HG03460 (cell line): ENCODE results near the gene SIM1.

Experiments
- ATAC-seq: cut with Tn5 transposase; IDR thresholded peaks from one replicate; pipeline ENCODE4 v1.9.1; 2021; ENCODE audit not compliant: unreplicated experiment

The SIM1 gene, protein sequence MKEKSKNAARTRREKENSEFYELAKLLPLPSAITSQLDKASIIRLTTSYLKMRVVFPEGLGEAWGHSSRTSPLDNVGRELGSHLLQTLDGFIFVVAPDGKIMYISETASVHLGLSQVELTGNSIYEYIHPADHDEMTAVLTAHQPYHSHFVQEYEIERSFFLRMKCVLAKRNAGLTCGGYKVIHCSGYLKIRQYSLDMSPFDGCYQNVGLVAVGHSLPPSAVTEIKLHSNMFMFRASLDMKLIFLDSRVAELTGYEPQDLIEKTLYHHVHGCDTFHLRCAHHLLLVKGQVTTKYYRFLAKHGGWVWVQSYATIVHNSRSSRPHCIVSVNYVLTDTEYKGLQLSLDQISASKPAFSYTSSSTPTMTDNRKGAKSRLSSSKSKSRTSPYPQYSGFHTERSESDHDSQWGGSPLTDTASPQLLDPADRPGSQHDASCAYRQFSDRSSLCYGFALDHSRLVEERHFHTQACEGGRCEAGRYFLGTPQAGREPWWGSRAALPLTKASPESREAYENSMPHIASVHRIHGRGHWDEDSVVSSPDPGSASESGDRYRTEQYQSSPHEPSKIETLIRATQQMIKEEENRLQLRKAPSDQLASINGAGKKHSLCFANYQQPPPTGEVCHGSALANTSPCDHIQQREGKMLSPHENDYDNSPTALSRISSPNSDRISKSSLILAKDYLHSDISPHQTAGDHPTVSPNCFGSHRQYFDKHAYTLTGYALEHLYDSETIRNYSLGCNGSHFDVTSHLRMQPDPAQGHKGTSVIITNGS

DNA sequence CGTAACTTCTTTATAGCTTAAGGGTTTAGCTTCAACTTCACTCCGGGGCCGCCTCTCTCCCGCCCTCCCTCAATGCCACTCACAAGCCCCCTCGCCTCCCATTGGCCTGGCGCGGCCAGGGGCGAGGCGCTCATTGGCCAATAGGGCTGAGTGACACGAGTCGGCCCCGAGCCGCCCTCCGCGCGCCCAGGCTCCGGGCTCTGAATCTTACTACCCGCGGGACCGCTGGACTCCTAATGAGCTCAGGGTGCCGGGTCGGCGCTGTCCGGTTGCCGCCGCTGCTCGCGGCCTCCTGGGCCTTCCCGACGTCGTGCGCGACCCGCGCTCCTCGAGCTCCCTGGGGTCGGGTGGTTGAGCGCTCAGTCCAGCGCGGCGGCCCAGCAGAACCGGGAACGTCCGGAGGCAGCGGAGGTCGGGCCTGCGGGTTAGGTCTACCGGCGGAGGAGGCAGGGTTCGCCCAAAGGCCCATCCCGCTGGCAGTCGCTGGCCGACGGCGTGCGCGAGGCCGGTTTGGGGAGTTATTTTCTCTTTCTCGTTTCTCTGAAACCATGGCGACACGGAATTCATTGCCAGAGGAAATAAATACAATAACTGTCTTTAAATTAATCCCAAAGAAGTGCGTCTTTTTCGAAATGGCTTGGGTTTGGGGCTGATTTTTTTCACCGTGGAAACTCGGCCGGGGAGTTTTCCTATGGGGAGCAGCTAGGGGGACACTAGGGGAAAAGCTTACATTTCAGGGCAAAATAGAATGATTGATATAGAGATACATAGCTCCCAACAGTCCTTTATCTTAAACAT, at the start of gene SIM1:
Gene SIM1 (minus strand): TSS at position 19 of the 798 bp plus-strand sequence. CDS start 1,453 bp downstream, outside the sequence.
- peak; percentile 69 for ATAC-seq

DNA sequence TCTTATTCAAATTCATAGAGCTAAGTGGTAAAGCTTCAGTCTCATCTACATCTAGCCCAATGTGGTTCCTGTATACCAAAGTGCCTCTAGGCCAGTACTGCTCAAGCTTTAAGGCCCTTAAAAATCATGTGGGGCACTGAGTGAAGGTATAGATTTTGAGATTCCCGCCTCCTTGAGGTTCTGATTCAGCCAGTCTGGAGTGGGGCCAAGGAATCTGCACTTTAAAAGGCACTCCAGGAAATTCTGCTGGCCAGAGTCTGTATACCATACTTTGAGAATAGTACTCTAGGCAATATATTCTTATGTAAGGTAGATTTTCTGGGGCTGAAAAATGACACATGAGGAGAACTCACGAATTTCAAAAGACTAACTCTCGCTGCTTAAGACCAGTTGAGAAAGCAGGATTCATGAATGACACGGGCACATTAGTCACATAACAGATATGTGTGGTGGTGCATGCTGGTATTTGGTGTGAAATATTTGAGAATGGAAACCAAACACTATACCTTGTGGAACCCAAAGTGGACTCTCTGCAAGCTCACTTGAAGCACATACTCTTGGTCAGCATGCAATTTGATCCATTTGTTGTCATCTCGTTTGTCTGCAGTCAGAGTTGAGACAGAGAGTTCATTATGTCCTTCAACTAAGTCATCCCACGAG, 47.6 kb upstream of the SIM1 start:
- no peak for ATAC-seq

DNA sequence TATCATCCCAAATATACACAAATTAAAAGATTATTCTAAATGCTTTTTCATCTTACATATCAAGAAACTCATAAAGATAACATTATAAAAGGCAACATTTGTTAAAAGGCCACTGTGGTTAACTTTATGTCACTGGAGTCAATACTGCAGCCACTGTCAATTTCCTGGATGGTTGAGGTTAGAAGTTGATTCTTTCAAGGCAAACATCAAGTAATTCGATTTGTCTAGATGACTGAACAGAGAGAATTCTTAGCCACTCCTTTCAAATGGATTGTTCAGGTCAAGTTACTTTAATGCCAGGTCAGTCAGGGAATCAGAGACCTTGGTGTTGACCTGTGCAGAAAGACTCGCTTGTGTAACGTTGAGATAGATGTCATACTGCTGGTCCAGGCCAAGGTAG, 44.4 kb upstream of the SIM1 start:
- ATAC-seq, result no peak

DNA sequence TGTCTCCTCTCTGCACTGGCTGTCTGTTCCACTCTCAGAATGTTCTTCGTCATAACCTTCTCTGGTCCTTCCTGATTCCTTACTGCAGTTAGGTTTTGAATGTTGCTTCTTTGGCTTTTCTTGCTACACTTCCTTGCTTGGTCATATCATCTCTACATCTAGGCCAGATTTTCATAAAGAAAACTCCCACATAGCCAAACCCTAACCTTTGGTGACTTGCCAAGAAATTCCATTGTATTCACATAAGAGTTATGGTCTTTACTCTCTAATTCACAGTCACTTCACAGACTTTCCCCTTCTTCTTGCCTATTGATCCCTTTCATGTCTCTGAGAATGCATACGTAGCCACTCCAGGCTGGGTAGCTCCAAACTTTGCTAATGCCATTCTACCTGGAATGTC, 41.9 kb upstream of the SIM1 start:
- no peak for ATAC-seq

DNA sequence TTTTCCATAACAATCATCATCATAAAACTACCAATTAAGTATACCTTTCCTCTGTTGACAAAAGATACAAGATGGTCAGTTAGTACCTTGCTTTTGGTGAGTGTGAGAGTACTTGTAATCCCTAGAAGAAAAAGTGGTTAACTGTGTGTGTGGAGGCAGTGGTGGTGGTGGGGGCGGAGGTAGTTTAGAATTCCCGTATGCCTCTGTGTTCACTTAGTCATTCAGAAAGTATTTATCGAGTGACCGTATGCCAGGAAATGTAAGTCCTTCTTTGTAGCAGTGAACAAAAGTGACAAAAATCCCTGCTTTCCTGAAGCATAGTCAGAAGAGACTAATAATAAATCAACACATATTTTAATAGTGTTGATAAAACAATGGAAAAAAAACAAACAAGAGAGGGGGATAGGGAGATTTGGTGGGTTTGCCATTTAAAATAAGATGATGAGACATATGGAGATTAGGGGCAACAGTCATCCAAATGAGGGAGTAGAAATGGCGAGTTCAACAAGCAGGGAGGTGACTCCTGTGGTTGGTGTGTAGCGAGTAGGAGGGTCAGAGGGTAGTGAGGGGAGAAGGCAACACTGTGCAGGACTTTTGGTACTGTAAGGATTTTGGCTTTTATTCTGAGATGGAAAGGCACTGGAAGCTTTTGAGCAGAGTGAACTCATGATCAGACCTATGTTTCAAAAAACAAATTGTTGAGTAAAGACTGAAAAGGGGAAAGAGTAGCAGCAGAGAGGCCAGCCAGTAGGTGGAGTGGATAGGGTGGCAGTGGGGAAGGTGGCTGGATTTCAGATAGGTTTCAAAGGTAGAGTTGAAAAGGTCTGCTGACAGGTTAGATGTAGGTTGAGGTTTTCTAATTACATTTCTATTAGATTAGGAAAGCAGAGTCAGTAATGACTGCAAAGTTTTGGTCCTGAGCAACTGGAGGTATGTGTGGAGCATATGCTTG, 40.3 kb upstream of the SIM1 start:
- no peak for ATAC-seq

DNA sequence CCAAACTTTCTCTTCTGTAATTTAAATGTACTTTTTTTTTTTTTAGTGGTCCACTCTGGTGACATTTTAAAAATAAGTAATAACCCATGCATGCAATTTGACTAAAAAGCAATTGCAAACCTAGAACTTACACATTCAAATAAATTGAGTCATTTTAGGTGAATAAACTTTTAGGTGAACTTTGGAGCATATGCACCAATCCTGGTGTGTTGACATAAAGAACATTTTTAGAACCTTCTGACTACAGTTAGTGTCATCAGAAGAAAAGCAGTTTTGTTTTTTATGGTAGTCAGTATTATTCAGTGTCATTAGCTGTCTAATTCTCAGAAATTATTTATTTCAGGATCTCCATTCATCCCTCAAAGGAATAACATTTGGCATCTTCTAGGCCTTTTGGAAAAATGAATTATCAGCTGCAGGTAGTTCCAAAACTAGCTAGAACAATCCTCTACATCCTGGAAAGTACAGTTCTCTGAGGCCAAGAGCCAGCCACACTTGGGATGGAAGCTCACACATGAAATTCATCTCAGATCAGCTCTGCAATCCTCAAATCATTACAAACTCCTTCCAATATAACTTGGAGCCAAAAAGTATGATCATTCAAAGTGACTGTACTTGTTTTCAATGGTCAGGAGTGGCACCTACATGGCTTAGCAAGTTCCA, 38.5 kb upstream of the SIM1 start:
- no peak for ATAC-seq

DNA sequence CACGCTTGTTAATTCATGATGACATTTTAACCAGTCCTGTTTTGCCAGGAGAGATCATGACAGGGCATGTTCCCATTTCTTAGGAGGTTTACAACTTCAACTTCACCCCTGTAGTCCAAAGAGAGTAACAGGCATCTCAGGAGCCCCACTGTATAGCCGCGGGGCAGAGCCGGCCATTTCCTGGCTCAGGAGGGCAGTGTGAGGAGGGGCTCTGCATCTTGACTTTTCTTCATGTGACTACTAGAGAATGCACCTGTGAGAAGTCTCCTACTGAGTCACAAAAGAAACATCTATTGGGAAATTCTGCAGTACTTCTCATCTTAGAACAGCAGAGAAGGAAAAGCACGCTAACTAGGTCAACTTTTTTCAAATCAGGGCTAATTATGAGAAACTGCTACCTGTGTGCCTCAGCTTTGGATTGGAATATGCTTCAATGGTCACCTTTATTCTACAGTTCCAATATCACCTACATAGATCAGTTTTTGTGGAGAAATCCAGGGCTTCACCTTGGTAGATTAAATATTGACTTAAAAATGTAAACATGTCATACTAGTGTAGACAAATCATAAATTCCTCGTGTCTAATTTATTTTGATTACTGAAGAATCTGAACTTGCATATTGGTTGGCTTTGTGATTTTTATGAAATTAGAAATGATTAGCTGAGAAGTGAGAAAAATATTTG, 28.6 kb upstream of the SIM1 start:
- no peak for ATAC-seq

DNA sequence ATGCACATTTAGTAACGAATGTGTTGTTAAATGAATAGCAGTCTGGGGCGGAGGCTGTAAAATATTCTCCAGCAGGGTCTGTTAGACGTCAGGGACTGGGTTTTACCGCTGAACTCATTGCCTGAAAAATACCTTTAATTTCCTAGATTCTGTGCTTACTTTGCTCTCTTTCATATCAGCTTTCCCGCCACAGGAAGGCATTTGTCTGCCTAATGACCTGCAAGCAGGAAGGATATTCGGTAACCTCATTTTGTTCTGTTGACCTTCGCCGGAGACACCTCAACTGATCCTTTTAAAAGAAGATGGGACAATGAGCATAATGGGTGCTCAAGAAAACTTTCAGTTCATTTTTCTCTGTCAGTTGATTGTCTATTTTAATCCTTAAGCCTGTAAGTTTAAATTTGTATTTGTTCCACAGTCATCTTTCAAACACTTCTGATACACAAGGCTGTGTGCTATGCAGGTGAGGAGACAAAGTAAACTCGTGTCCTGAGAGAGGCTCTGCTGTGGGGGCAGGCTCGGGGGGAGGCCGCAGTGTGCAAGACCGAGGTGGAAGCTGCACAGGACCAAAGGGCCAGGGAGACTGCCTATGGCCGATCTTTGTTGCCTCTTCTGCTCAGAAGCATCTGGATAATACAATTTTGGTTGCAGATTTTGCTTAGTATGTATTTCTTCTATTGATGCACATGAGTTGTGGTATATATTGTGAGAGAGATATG, 27.4 kb upstream of the SIM1 start:
- ATAC-seq, result no peak

DNA sequence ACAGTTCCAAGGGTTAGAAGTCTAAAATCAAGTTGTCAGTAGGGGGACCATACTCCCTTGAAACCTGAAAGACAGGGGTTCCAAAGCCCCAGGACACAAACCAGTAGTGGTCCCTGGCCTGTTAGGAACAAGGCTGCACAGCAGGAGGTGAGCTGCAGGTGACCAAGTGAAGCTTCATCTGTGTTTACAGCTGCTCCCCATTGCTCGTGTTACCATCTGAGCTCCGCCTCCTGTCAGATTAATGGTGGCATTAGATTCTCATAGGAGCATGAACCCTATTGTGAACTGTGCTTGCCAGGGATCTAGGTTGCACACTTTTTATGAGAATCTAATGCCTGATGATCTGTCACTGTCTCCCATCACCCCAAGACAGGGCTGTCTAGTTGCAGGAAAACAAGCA, 25.3 kb upstream of the SIM1 start:
- no peak for ATAC-seq

DNA sequence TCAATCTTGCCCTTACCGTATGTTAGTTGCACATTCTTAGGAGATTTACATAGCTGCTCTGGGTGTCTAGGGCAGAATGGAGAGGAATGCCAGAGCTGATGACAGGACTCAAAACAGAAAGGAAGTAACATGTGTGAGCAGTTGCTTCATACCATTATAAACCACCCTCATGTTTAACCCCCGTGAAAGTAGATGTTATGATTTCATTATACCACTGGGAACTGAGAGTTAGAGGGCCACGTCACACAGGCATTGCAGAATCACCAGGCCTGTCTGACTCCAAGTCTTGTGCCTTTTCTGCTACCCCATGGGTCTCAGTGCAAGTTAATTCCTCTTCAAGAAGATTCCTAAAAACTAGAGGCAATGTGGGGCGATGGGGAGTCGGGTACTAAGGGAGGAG, 23.5 kb upstream of the SIM1 start:
- ATAC-seq, result no peak

DNA sequence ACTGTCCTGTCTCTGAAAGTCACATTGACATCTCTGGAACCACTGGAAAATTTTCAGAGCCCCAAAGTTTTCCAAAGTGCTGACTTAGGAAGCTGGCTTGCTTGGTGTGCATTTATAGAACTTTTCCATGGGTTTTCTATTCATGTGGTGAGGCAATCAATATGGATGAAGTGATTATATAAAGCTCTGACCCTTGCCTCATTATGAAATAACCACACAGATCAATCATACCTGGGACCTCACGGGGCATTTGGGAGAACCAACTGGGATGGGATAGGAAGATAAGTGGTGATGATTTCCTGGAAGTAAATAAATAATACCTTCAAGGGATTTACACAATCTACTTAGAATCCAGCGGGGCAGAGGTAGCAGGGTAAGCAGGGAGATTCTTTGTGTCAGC, 22.9 kb upstream of the SIM1 start:
- no peak for ATAC-seq

DNA sequence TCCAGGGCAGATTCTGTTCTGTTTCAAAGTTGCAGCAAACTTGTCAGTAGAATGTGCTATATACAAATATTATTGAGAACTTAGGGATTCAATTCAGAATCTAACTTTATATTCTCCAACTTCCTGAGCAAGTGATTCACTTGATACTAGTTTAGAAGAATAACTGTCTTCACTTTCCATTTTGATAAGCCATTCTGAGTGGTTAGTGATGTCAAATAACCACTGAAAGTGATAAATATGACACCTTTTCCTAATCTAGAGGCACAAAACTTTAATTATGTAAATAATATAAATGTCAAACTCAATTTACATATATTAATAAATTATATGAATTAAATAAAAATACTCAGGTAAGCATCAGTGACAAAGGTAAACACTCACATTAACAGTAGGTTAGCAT, 20.5 kb upstream of the SIM1 start:
- ATAC-seq, result no peak

DNA sequence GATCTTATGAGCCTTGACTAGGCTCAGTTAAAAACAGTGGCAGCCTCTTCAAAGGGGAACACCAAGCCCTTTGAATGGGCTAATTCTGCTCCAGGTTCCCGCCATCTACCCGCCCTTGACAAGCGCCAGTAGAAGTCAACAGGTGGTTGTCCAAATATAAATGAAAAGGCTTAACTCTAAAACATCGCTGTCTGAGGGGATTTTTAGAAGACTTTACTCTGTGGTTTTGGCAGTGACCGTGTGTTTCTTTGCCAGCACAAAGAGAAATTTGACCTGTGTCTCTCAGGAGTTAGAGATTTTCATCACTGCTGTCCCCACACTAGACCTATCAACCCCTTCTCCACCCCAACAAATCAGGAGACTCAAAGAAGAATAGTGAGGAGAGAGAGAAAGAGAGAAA, 19.8 kb upstream of the SIM1 start:
- ATAC-seq, result no peak

DNA sequence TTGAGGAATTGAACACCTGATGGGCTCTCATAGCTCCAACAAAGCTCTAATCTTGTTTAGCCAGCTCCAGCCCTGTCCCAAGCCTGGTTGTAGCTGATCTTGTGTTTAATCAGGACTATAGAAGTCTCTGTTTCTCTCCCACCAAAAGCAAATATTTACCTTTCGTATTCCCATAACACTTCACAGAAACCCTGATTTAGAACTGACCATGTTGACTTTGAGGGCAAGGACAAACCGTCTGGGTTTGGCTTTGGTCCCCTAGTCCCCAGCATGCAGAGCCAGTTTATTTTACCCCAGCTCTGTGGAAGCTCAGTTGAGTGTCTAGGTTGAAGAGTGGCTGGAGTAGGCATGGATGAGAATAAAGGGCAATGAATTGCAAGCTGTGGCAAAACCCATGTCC, 18.0 kb upstream of the SIM1 start:
- no peak for ATAC-seq

DNA sequence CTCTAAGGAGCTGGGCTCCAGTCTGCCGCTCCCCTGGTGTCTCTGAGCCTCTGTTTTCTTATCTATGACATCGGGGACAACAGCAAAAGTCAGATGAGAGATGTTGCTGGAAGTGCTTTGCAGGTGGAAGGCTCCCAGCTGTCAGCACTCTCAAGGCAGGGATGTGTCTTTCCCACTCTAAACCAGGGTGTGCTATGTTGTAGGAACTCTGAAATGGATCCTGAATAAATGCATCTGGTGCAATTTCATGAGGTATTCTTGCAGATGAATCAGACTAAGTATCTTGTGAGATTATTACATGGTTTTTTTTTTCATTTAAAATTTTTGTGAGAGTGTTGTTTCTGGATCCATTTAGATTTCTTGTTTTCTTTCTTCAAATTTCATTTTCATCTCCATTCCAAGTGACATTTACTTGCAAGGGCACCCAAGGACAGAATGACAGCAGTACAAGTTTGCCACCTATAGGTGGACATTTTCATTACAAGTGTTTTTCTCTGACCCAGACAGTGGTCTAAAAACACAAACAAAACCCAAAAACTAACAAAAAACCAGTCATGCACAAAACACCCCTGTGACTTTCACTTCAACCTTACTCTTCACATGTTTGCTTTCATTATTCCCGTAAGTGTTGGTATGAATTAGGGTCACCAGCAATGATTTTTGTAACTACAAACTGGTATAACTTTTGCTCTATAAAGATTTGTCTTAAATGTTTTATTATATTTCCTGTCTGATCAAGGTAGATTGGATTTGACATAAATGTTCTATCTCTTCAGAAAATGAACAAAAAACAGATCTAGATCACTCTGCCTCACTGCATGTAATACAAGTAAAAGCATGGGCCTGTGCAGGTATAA, 14.7 kb upstream of the SIM1 start:
- peak; percentile 51 for ATAC-seq

DNA sequence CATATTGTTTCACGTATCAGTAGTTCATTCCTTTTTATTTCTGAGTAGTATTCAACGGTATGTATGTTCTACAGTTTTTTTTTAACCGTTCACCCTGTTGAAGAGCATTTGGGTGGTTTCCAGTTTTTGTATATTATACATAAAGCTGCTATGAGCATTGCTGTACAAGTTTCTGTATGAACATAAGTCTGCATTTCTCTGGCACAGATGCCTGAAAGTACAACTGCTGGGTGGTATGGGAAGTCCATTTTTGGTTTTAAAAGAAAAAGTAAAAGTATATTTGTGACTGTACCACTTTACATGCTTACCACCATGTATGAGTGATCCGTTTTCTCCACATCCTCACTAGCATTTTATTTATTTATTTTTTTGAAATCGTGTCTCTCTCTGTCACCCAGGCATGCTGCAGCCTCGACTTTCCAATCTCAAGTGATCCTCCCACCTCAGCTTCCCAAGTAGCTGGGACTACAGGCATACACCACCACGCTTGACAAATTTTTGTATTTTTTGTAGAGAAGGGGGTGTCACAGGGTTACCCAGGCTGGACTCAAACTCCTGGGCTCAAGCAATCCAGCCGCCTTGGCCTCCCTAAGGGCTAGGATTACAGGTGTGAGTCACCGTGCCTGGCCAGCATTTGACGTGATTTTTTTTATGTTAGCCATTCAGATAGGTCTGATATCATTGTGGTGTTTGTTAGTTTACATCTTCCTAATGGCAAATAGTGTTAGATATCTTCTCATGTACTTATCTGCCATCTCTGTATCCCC, 11.0 kb upstream of the SIM1 start:
- peak; percentile 53 for ATAC-seq

DNA sequence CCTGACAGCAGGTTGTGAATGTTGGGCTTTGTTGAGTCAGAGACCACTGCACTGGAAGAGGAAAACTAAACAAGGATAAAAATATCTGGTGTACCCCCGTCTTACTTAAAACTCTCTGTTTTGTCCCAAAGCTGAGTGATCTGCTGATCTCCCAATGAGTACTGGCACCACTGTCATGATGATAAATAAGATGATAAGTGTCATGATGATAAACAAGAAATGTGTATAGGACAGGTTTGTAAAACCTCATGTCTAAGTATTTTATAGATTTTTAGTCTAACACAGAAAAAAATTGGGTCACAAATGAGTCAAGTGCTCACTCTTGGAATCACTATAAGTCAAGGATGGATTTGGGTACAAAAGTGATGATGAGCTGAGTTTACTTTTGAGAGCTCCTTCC, 8.5 kb upstream of the SIM1 start:
- no peak for ATAC-seq
